NCI-H1694 treated with DMSO at 0.1 percent for 48 hours (cell line): Measurements from ENCODE around the gene RTN4.
"Not testable (repeated sequence)": the region's sequence is repeated elsewhere in the genome, so short reads cannot be mapped to it uniquely, and the experiment has no call there.

Experiments
- DNase-seq: peaks from one replicate; lab custom pipeline; 2025; lab: John Stamatoyannopoulos, UW

Gene RTN4

DNA sequence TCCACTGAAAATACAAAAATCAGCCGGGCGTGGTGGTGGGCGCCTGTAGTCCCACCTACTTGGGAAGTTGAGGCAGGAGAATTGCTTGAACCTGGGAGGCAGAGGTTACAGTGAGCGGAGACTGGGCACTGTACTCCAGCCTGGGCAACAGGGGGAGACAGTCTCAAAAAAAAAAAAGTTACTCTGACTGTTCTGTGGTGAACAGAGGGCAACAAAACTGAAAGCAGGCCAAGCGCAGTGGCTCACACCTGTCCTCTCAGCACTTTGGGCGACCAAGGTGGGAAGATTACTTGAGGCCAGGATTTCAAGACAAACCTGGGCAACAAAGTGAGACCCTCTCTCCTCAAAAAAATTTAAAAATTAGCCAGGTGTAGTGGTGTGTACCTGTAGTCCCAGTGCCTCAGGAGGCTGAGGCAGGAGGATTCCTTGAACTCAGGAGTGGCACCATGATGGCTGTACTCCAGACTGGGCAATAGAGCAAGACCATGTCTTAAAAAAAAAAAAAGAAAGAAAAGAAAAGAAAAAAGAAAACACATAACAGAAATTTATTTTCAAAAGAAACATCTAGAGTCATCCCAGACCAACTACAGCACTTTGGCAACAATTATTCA, 13.6 kb upstream of the RTN4 start:
- no peak for DNase-seq

- DNase-seq = peak; percentile 69
These were observed 13.0 kb upstream of the RTN4 start for GRCh38 chr2:55063226-55063625.

DNA sequence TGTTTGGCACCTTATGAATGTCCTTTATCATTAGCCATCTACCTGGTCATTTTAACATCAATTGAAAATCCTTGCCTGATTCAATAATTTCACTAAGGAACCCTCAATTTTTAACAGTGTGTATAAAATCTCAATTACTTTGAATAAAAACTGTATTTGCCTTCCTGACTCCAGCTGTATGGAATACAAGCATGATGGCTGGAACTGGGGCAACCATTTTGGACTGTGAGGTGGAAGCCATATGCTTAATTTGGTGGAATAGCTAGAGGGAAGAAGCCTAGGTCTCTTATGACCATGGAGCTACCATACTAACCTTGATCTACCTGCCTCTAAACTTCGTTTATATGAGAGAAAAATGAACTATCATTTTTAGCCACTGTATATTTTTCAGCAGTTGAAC, 12.5 kb upstream of the RTN4 start:
- DNase-seq = no peak

DNA sequence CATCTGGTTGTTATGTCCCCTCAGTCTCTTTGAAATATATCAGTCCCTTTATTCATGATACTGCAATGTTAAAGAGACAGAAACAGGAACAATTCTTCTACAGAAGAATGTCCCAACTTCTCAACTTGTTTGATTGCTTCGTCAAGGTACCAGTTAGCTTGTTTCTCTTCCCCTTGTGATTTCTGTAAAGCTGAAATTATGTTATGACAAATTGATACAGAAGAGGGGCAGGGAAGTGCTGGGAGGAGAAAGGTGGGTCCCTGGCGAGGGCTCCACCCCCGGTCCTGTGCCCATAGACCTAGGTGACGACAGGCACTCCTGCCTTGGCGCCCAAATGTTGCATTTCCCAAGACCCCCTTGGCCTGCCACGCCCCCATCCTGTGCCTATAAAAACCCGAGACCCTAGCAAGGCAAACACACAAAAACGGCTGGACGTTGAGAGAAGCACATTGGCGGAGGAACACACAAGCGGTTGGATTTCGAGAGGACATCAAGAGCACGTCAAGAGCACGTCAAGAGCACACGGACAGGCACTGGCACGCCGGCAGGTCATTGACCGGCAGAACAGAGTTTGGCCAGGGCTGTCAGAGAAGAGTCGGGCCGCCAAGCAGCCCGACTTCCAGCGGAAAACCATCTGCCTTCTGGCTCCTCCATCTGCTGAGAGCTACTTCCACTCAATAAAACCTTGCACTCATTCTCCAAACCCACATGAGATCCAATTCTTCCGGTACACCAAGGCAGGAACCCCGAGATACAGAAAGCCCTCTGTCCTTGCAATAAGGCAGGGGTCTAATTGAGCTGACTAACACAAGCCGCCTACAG, 11.5 kb upstream of the RTN4 start:
- no peak for DNase-seq

- DNase-seq = no peak
These were observed 9.5 kb upstream of the RTN4 start for GRCh38 chr2:55059793-55060192.

DNA sequence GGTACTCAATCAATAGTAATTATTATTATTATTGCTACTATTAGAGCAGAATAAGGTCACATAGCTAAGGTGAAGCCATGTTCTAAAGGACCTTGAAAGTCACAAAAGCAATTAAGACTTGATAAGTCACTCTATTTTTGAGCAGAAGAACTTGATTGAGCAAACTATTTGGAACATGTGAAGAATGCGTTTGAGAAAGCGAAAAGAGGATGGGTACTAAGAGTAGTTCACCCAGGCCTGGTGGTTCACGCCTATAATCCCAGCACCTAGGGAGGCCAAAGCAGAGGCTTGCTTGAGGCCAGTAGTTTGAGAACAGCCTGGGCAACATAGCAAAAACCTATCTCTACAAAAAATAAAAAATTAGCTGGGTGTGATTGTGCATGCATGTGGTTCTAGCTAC, 7.2 kb upstream of the RTN4 start:
- no peak for DNase-seq

DNA sequence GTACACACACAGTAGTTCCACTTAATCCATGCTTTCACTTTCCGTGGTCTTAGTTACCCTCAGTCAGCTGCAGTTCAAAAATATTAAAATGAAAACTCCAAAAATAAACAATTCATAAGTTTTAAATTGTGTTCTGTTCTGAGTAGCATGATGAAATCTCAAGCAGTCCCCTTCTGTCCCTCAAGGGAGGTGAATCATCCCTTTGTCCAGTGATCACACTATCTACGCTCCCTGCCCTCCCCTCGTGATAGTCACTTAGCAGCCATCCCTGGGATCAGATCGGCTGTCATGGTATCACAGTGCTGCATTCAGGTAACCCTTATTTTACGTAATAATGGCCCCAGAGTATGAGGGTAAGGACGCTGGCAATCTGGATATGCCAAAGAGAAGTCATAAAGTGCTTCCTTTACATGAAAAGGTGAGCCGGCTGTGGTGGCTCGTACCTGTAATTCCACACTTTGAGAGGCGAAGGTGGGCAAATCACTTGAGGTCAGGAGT, 5.8 kb upstream of the RTN4 start:
- no peak for DNase-seq

DNA sequence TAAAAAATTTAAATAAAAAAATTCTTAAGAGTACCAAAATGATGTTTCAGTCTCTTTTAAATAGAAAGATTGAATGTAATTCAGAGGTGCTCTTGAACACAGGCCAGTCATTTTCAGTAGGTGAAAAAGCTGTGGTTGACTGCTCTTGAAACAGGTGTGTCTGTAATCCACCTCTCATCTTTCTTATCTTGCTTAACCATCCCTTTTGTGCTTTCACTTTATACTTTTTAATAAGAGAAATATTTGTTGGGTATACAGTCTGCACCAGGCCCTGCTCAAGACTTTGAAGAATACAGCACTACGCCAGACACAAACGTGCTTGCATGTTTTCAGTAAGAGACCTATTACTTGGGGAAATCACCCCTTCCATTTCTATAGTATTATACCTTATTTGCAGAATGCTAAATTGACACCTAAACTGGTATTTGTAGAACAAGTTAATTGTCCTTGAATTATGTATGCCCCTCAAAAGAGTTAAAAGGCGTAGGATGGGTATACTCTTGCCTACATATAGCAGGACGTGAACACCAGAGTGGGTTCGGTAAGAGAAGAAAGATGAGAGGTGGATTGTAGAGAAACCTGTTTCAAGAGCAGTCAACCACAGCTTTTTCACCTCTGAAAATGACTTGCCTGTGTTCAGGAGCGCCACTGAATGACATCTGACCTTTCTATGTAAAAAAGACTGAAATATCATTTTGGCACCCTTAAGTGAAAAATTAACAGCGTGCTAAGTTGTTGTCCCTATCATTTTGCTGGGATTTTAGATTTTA, 4.0 kb upstream of the RTN4 start:
- DNase-seq = no peak

DNA sequence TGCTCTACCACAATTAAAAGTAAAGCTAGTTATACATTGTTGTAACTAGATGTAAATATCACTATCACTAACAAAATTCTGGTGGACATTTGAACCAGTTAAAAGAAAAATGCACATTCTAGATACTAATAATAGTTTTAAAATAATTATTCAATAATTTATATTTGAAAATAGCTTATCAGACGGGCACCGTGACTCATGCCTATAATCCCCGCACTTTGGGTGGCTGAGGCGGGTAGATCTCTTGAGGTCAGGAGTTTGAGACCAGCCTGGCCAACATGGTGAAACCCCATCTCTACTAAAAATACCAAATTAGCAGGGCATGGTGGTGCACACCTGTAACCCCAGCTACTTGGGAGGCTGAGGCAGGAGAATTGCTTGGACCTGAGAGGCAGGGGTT, 3.0 kb upstream of the RTN4 start:
- DNase-seq = not testable (repeated sequence)

- DNase-seq = no peak
These were observed 2.1 kb upstream of the RTN4 start for GRCh38 chr2:55052129-55053061.

DNA sequence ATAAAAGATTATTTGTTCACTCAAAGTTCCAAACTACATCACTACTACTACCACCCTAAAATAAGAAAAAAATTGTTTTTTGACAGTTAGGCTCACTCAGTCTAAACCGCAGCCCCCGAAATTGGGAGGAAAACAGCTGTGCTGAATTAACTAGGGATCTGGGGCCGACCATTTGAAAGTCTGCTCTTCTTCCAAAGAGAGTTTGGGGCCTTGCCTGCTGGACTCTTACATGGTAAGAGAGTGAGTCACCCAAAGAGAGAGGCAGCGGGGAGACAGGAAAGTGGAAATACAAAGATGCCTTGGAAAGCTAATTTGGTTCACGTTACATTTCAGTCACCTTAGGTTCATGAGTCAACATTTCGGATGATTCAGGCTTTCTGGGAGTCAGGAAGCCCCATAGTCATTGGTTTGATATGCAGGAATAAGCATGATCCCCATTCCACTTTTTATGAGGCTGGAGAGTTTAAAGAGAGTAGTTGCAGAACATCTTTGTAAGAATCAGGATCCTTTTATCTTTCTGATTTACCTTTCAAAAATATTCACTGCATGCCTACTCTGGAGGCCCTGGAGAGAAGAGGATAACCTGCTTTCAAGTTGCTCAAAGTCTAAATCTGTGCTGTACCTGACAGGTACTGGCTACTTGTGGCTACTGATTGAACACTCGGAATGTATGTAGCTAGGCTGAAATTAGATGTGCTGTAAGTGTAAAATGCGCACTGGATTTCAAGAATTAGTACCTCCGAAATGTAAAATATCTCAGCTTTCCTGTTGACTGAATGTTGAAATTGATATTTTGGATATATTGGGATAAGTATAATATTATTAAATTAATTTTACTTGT, 995 bp upstream of the RTN4 start:
- DNase-seq = no peak

DNA sequence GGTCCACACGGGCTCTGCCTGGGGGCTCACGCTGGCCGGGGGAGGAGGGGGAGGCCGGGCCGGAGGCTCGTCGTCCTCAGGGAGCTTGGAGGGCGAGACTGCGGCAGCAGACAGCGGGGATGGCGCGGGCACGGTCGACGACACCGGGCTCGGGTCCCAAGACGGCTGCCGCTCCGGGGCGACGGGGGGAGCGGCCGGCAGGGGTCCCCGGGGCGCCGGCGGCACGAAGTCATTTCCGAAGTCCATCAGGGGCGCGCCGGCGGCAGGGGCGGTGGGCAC, 491 bp downstream of the RTN4 start:
- DNase-seq = no peak

DNA sequence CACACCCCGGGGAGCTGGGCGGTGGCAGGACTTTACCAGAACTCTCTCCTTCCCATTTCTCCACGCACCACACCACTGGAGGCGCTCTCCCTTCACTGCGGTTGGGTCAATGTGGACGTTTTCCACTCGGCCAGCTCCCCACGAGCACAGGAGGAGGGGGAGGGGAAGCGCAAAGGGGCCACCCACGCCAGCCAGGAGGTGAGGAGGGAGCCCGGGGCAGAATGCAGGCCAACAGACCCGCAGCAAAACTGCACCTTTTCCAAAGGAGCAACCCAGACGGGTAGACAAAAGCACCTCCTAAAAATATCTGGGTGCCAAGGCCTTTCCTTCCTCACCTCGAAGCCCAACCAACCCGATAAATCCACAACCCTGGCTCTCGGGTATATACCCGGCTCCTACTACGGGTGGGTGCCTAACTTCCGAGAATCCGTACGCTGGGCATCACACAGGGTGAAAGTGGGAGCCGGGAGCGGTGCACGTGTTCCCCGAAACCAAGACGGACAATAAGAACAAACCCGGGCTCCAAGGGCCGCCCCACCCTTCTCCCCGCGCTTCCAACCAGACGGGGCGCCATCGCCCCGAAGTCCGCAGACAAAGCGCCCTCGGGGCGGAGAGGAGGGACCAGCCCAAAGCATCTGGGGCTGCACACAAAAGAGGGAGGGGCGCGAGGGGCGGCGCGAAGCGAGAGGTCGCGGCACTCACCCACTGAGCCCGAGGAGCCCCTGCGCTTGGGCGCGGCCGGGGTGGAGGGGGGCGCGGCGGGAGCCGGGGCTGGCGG, 1.0 kb downstream of the RTN4 start:
- DNase-seq = peak; percentile 66

GRCh38 chr2:55048508-55049042, 1.7 kb downstream of the RTN4 start:
- peak; percentile 61 for DNase-seq

- peak; percentile 42 for DNase-seq
These were observed 2.5 kb downstream of the RTN4 start for GRCh38 chr2:55047677-55048299.

DNA sequence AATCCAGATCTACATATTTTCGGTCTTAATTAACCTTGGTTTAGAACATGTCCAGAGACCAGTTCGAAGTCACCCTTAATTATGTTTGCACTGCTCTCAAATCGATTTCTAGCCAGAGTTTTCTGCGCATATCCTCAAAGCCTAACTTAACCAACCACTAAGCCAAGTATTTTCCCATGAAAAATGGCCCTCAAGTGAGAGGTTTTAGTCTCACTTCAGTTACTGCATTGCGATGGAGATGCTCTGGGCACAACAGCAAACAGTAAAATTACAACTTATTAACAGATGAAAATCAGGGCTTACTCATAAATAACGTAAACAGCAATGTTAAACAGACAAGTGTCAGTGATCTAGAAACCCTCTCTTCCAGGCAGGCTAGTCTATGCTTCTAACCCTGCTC, 4.5 kb downstream of the RTN4 start:
- DNase-seq = no peak

- no peak for DNase-seq
These were observed 6.4 kb downstream of the RTN4 start for GRCh38 chr2:55043841-55044240.

GRCh38 chr2:55038428-55038827, 11.8 kb downstream of the RTN4 start:
- DNase-seq = no peak

DNA sequence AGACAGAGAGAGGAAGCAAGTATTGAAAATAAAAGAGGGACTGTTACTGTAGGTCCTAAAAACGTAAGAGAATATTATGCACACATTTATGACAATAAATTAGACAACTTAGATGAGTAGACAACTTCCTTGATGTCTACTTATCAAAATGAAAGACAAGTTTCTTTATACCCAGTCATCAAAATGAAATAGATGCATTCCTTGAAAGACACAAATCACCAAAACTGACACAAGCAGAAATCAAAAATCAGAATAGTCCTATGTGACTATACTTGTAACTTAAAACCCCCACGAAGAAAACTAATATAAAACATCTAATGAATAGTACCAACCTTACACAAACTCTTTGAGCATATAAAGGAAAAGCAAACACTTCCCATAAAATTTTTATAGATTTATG, 14.5 kb downstream of the RTN4 start:
- no peak for DNase-seq

DNA sequence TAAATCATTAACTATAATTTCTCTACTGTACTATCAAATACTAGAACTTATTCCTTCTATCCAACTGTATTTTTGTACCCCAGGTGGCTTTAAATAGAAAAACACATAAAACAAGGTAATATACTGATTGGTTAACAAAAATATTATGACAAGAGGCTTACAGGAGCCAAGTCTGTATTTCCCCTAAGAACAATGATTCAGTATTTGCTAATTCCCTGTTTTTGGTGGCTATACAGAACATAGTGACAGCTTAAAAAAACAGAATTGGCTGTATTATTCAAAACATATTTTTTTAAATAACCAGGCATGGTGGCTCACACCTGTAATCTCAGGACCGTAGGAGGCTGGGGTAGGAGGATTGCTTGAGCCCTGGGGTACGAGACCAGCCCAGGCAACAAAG, 16.3 kb downstream of the RTN4 start:
- DNase-seq = no peak
